A549 (cell line): ENCODE data around the gene FOLR2. TPM values are rescaled to one million over a fixed set of nuclear protein-coding genes. Genes with fewer than 3 reads are reported as not detected.

ENCODE experiments used
- ATAC-seq, 2 experiments: fragments of 200-7000 bp in 1 of 2; fragments of >200 bp in 1 of 2; cut with Nextera tagmentation in 1 of 2; cut with Tn5 transposase in 1 of 2; 3 replicates each; pipeline versions ENCODE4 v1.8.0 to v1.9.1; 2018 to 2020; ENCODE audit warnings: mild to moderate bottlenecking in 1 of 2, moderate library complexity in 1 of 2
- CTCF ChIA-PET: fragments of 300-600 bp; sonication (Branson Sonifier 250); formaldehyde crosslinking; extraction: SDS; loops from one replicate; lab custom pipeline; 2021; ENCODE audit warnings: antibody characterized with exemption, inconsistent platforms; lab: Yijun Ruan, JAX
- POLR2A ChIA-PET: fragments of 350-600 bp; formaldehyde crosslinking; extraction: SDS; loops from one replicate; lab custom pipeline; 2021; ENCODE audit warnings: antibody characterized with exemption, inconsistent platforms; lab: Yijun Ruan, JAX
- DNase-seq, 2 experiments: peaks; one replicate each; pipeline versions ENCODE4 v3.0.0 to v3.0.0-alpha.2; 2011 to 2016; ENCODE audit warnings: low read depth in 1 of 2, low spot score in 1 of 2
- FAIRE-seq: peaks from 2 replicates; lab custom pipeline; 2011; peaks lifted over from hg19 to GRCh38; lab: Jason Lieb, UNC
- H3K27ac ChIP-seq, 2 experiments: fragments of >200 bp; sonication (Bioruptor Twin); formaldehyde crosslinking; 3 replicates each; pipeline ENCODE4 v1.5.1; 2016 to 2017
- H3K4me1 ChIP-seq: fragments of >200 bp; sonication (Bioruptor Twin); formaldehyde crosslinking; 3 replicates; pipeline ENCODE4 v1.6.1; 2016
- H3K4me2 ChIP-seq: fragments of >200 bp; sonication (Bioruptor Twin); formaldehyde crosslinking; 3 replicates; pipeline ENCODE4 v1.6.1; 2016
- H3K4me3 ChIP-seq: fragments of >200 bp; sonication (Bioruptor Twin); formaldehyde crosslinking; 3 replicates; pipeline ENCODE4 v1.5.1; 2016
- H3K9me3 ChIP-seq: fragments of >200 bp; sonication (Bioruptor Twin); formaldehyde crosslinking; 3 replicates; pipeline ENCODE4 v1.6.1; 2016
- BHLHE40 ChIP-seq: IDR thresholded peaks from 2 replicates; pipeline ENCODE4 v1.6.1; 2012; ENCODE audit warnings: low read depth, low read length, inconsistent platforms
- CBX8 ChIP-seq: fragments of 200-600 bp; sonication (generic); IDR thresholded peaks from 2 replicates; pipeline ENCODE4 v1.6.1; 2016
- CEBPB ChIP-seq, 2 experiments: fragments of >200 bp in 1 of 2; sonication (Bioruptor Twin) in 1 of 2; formaldehyde crosslinking in 1 of 2; IDR thresholded peaks; 2 replicates each; pipeline ENCODE4 v1.6.1; 2012 to 2016
- CHD2 ChIP-seq: fragments of 150-350 bp; IDR thresholded peaks from 2 replicates; pipeline ENCODE4 v1.6.1; 2014; ENCODE audit warnings: low read length; ENCODE audit not compliant: partially characterized antibody
- E2F6 ChIP-seq: IDR thresholded peaks from 2 replicates; pipeline ENCODE4 v1.6.1; 2012; ENCODE audit warnings: low read depth, borderline replicate concordance
- EHF ChIP-seq: fragments of 250-450 bp; sonication (Bioruptor Pico); IDR thresholded peaks from 2 replicates; pipeline ENCODE4 v1.5.0; 2020; ENCODE audit warnings: mild to moderate bottlenecking
- ELK1 ChIP-seq: fragments of 150-350 bp; IDR thresholded peaks from 2 replicates; pipeline ENCODE4 v1.6.1; 2014; ENCODE audit warnings: low read depth, mild to moderate bottlenecking, low read length
- GATA3 ChIP-seq: IDR thresholded peaks from 2 replicates; pipeline ENCODE4 v1.6.1; 2012; ENCODE audit warnings: borderline replicate concordance
- HEYL ChIP-seq: fragments of 250-450 bp; sonication (Bioruptor Pico); IDR thresholded peaks from 2 replicates; pipeline ENCODE4 v1.8.0; 2021; ENCODE audit warnings: mild to moderate bottlenecking, moderate library complexity
- JUNB ChIP-seq: fragments of >200 bp; sonication (Bioruptor Twin); formaldehyde crosslinking; IDR thresholded peaks from 2 replicates; pipeline ENCODE4 v1.6.1; 2016
- KDM1A ChIP-seq: fragments of 200-600 bp; sonication (generic); IDR thresholded peaks from 2 replicates; pipeline ENCODE4 v1.6.1; 2016; ENCODE audit warnings: low read depth, mild to moderate bottlenecking
- NPAS2 ChIP-seq: fragments of 250-450 bp; sonication (Bioruptor Pico); IDR thresholded peaks from 2 replicates; pipeline ENCODE4 v1.8.0; 2022; ENCODE audit warnings: mild to moderate bottlenecking, moderate library complexity, borderline replicate concordance
- PHF8 ChIP-seq: fragments of 200-600 bp; sonication (generic); IDR thresholded peaks from 2 replicates; pipeline ENCODE4 v1.6.1; 2016; ENCODE audit warnings: low read depth, mild to moderate bottlenecking, antibody characterized with exemption, moderate library complexity, borderline replicate concordance
- POLR2AphosphoS2 ChIP-seq: conservative IDR thresholded peaks from 2 replicates; pipeline ENCODE4 v1.6.1; 2012; ENCODE audit warnings: low read length, improper control_type of control experiment, inconsistent platforms
- RAD21 ChIP-seq, 2 experiments: fragments of >200 bp in 1 of 2; sonication (Bioruptor Twin) in 1 of 2; formaldehyde crosslinking in 1 of 2; IDR thresholded peaks in 1 of 2; conservative IDR thresholded peaks in 1 of 2; 2 replicates in 1 of 2; 3 replicates in 1 of 2; pipeline ENCODE4 v1.6.1; 2012 to 2018; ENCODE audit warnings: inconsistent platforms in 1 of 2
- RFX5 ChIP-seq: fragments of 450-650 bp; IDR thresholded peaks from 2 replicates; pipeline ENCODE4 v1.7.1; 2014; ENCODE audit warnings: antibody characterized with exemption, mild to moderate bottlenecking, moderate library complexity
- RNF2 ChIP-seq: fragments of 200-600 bp; sonication (generic); IDR thresholded peaks from 2 replicates; pipeline ENCODE4 v1.6.1; 2016; ENCODE audit warnings: low read depth, mild to moderate bottlenecking, antibody characterized with exemption, moderate library complexity, borderline replicate concordance
- SMC3 ChIP-seq: fragments of >200 bp; sonication (Bioruptor Twin); formaldehyde crosslinking; IDR thresholded peaks from 3 replicates; pipeline ENCODE4 v1.6.1; 2018; ENCODE audit warnings: inconsistent platforms
- SREBF2 ChIP-seq: fragments of 450-650 bp; IDR thresholded peaks from 2 replicates; pipeline ENCODE4 v1.6.1; 2014; ENCODE audit warnings: mild to moderate bottlenecking, moderate library complexity
- TP53 ChIP-seq: fragments of 250-450 bp; sonication (Bioruptor Pico); IDR thresholded peaks from 2 replicates; pipeline ENCODE4 v1.5.0; 2021; ENCODE audit warnings: mild to moderate bottlenecking, moderate library complexity
- ZFP36 ChIP-seq: fragments of 450-650 bp; IDR thresholded peaks from 2 replicates; pipeline ENCODE4 v1.6.1; 2014; ENCODE audit warnings: borderline replicate concordance; ENCODE audit not compliant: partially characterized antibody
- ZNF302 ChIP-seq: fragments of 250-450 bp; sonication (Bioruptor Pico); IDR thresholded peaks from 2 replicates; pipeline ENCODE4 v1.9.0; 2021; ENCODE audit warnings: inconsistent platforms, mild to moderate bottlenecking, moderate library complexity
- WGBS: methylation state at CpG from one replicate; pipeline ENCODE4 v1.1.6; 2017; ENCODE audit errors: missing lambda C conversion rate; 5-methylcytosine and 5-hydroxymethylcytosine counted together
- polyA plus RNA-seq, 4 experiments: library from polyadenylated mRNA; depleted of rRNA in 3 of 4; stranded (reverse); fragments of >200 nt; fragmentation: RNase III in 1 of 4; extraction: RNeasy Plus Mini Kit Qiagen cat#74134 plus additional on column Dnase treatment in 1 of 4; gene quantifications; 2 replicates in 3 of 4; 3 replicates in 1 of 4; pipeline ENCODE4 v1.2.3, GENCODE V29; 2011 to 2017
- TF ChIP-seq, protein P1 (sequence below): fragments of >200 bp; sonication (Bioruptor Twin); formaldehyde crosslinking; IDR thresholded peaks from 3 replicates; pipeline ENCODE4 v1.6.1; 2016
- TF ChIP-seq, protein P2 (sequence below): fragments of 450-650 bp; IDR thresholded peaks from 2 replicates; pipeline ENCODE4 v1.6.1; 2014; ENCODE audit warnings: antibody characterized with exemption
- TF ChIP-seq, protein P3 (sequence below): IDR thresholded peaks from 2 replicates; pipeline ENCODE4 v1.6.1; 2012

Gene FOLR2
- polyA plus RNA-seq, 2 of the 4 experiments (the other 2 are of a cell fraction) = not detected

GRCh38 chr11:72189455-72190250 is 26.9 kb upstream of the FOLR2 start:
- WGBS = 82% methylated on average over 3 of the region's 3 CpGs
- Histone ChIP-seq H3K9me3 (no peaks in the 10 kb centered on the region), H3K27ac (no peak overlapping the region), H3K4me1 (no peaks in the 10 kb centered on the region), H3K4me3 (no peak overlapping the region)
- DNase-seq = no peak
- ATAC-seq = no peak
- ChIA-PET POLR2A (no interaction called here), CTCF (interaction anchor here (0.8 to 2.3 kb wide), 7 partner anchors 11 to 244 kb away, joined by 3 to 5 read pairs (median 3); partner anchors contain the start of gene CLPB)
- no peak for FAIRE-seq
- no peak for TF ChIP-seq POLR2AphosphoS2
- no peak for TF ChIP-seq GATA3
- no peak for TF ChIP-seq RNF2
- no peak for TF ChIP-seq BHLHE40
- no peak for TF ChIP-seq CEBPB (IDR thresholded peaks at IDR 0.05)
- TF ChIP-seq NPAS2 (CRISPR knock-in tag) = no peak
- TF ChIP-seq RAD21 (conservative IDR thresholded peaks at IDR 0.05 in 1 of 2, IDR thresholded peaks at IDR 0.05 in 1 of 2) = no peak
- no peak for TF ChIP-seq CHD2
- no peak for TF ChIP-seq SMC3
- no peak for TF ChIP-seq ZNF302 (CRISPR knock-in tag)
- TF ChIP-seq, protein P1, sequence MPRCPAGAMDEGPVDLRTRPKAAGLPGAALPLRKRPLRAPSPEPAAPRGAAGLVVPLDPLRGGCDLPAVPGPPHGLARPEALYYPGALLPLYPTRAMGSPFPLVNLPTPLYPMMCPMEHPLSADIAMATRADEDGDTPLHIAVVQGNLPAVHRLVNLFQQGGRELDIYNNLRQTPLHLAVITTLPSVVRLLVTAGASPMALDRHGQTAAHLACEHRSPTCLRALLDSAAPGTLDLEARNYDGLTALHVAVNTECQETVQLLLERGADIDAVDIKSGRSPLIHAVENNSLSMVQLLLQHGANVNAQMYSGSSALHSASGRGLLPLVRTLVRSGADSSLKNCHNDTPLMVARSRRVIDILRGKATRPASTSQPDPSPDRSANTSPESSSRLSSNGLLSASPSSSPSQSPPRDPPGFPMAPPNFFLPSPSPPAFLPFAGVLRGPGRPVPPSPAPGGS = no peak
- no peak for TF ChIP-seq KDM1A
- no peak for TF ChIP-seq ELK1
- no peak for TF ChIP-seq PHF8
- TF ChIP-seq, protein P2, sequence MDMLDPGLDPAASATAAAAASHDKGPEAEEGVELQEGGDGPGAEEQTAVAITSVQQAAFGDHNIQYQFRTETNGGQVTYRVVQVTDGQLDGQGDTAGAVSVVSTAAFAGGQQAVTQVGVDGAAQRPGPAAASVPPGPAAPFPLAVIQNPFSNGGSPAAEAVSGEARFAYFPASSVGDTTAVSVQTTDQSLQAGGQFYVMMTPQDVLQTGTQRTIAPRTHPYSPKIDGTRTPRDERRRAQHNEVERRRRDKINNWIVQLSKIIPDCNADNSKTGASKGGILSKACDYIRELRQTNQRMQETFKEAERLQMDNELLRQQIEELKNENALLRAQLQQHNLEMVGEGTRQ = no peak
- TF ChIP-seq, all 56 proteins: peak for 0
- no peak overlapping the region for H3K4me2 ChIP-seq

- Histone ChIP-seq H3K9me3 (no peaks in the 10 kb centered on the region), H3K27ac (no peak overlapping the region), H3K4me3 (no peak overlapping the region), H3K4me1 (no peaks in the 10 kb centered on the region)
- FAIRE-seq = no peak
- TF ChIP-seq SMC3 = no peak
- no peak for TF ChIP-seq NPAS2 (CRISPR knock-in tag)
- TF ChIP-seq SREBF2 = no peak
- TF ChIP-seq GATA3 = no peak
- no peak for TF ChIP-seq HEYL (CRISPR knock-in tag)
- no peak for TF ChIP-seq RNF2
- TF ChIP-seq CBX8 = no peak
- TF ChIP-seq, protein P3, sequence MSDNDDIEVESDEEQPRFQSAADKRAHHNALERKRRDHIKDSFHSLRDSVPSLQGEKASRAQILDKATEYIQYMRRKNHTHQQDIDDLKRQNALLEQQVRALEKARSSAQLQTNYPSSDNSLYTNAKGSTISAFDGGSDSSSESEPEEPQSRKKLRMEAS = no peak
- TF ChIP-seq RFX5 = no peak
- no peak for TF ChIP-seq TP53 (CRISPR knock-in tag)
- TF ChIP-seq E2F6 = no peak
- TF ChIP-seq EHF = no peak
- no peak for TF ChIP-seq JUNB
- TF ChIP-seq ZFP36 = no peak
- TF ChIP-seq, all 56 proteins: peak for 0
- 68% methylated on average over 5 of the region's 5 CpGs for WGBS
- no peak overlapping the region for H3K4me2 ChIP-seq
- POLR2A ChIA-PET = no interaction called here
- ATAC-seq = no peak
- CTCF ChIA-PET = interaction anchor here (0.7 to 2.3 kb wide), 8 partner anchors 14 to 243 kb away, joined by 3 to 5 read pairs (median 4); partner anchors contain the start of gene CLPB
- DNase-seq = no peak
Observed at GRCh38 chr11:72190631-72191071, 25.9 kb upstream of the FOLR2 start.
